CD14-positive monocyte (primary cell): ENCODE measurements around the gene RDH12. TPM values are rescaled to one million over a fixed set of nuclear protein-coding genes. Genes with fewer than 3 reads are reported as not detected.

Experiments
- DNase-seq, 3 donors: peaks; one replicate each; pipeline ENCODE4 v3.0.0-alpha.2; 2011 to 2022
- H2AFZ ChIP-seq: 2 replicates; pipeline ENCODE4 v1.6.0; 2012; ENCODE audit warnings: mild to moderate bottlenecking, low read depth, low read length, inconsistent platforms; ENCODE audit not compliant: insufficient read depth, poor library complexity, severe bottlenecking
- H3K27ac ChIP-seq, 2 donors: 1 replicate in 1 of 2; 2 replicates in 1 of 2; pipeline ENCODE4 v1.5.1; 2012 to 2013; ENCODE audit warnings: low read length in 2 of 2, control low read depth in 1 of 2, inconsistent platforms in 1 of 2, low read depth in 1 of 2, mild to moderate bottlenecking in 1 of 2
- H3K27me3 ChIP-seq, 2 donors: one replicate each; pipeline versions ENCODE4 v1.6.0 to v1.6.1; 2011 to 2013; ENCODE audit warnings: low read length in 2 of 2; ENCODE audit not compliant: control insufficient read depth in 2 of 2, insufficient read depth in 2 of 2
- H3K36me3 ChIP-seq, 2 donors: replicated peaks in 1 of 2; 1 replicate in 1 of 2; 2 replicates in 1 of 2; pipeline versions ENCODE4 v1.5.1 to v1.6.1; 2012 to 2013; ENCODE audit warnings: low read length in 2 of 2, control low read depth in 1 of 2, inconsistent platforms in 1 of 2, mild to moderate bottlenecking in 1 of 2; ENCODE audit not compliant: insufficient read depth in 2 of 2, control insufficient read depth in 1 of 2
- H3K4me1 ChIP-seq, 2 donors: 1 replicate in 1 of 2; 2 replicates in 1 of 2; pipeline versions ENCODE4 v1.5.1 to v1.6.1; 2012 to 2013; ENCODE audit warnings: low read length in 2 of 2, control low read depth in 1 of 2, inconsistent platforms in 1 of 2, mild to moderate bottlenecking in 1 of 2, moderate library complexity in 1 of 2; ENCODE audit not compliant: insufficient read depth in 2 of 2, control insufficient read depth in 1 of 2
- H3K4me2 ChIP-seq: replicated peaks from 2 replicates; pipeline ENCODE3; 2012; ENCODE audit warnings: low read length, moderate library complexity, mild to moderate bottlenecking; ENCODE audit not compliant: poor library complexity, severe bottlenecking; ENCODE audit errors: extremely low read depth
- H3K4me3 ChIP-seq, 3 experiments: fragments of 200-600 bp in 1 of 3; sonication (generic) in 1 of 3; replicated peaks in 1 of 3; 1 replicate in 2 of 3; 2 replicates in 1 of 3; pipeline ENCODE4 v1.5.1; 2011 to 2013; ENCODE audit warnings: low read length in 3 of 3, mild to moderate bottlenecking in 3 of 3, control low read depth in 2 of 3, low read depth in 2 of 3, inconsistent platforms in 1 of 3, moderate library complexity in 1 of 3
- H3K79me2 ChIP-seq: 2 replicates; pipeline ENCODE4 v1.6.0; 2012; ENCODE audit warnings: mild to moderate bottlenecking, control low read depth, inconsistent platforms, low read length, moderate library complexity; ENCODE audit not compliant: insufficient read depth
- H3K9ac ChIP-seq: 2 replicates; pipeline ENCODE4 v1.6.0; 2017; ENCODE audit warnings: low read length, mild to moderate bottlenecking; ENCODE audit not compliant: insufficient read depth, poor library complexity, severe bottlenecking
- H3K9me3 ChIP-seq, 2 donors: replicated peaks in 1 of 2; 1 replicate in 1 of 2; 2 replicates in 1 of 2; pipeline versions ENCODE4 v1.5.1 to v1.6.1; 2012 to 2013; ENCODE audit warnings: low read length in 2 of 2, control low read depth in 1 of 2; ENCODE audit not compliant: control insufficient read depth in 1 of 2, insufficient read depth in 1 of 2
- H4K20me1 ChIP-seq: 2 replicates; pipeline ENCODE4 v1.6.0; 2012; ENCODE audit warnings: mild to moderate bottlenecking, low read length, control low read depth, moderate library complexity; ENCODE audit not compliant: insufficient read depth
- H3K27ac Mint-ChIP-seq, 7 donors: one replicate each; pipeline ENCODE4 v1.8.0; 2020; ENCODE audit warnings: mild to moderate bottlenecking in 7 of 7, mixed read lengths in 7 of 7, moderate library complexity in 6 of 7, inconsistent platforms in 2 of 7
- H3K27me3 Mint-ChIP-seq, 3 donors: one replicate each; pipeline ENCODE4 v1.8.0; 2021 to 2022; ENCODE audit warnings: low read depth in 3 of 3, mild to moderate bottlenecking in 3 of 3, mixed read lengths in 3 of 3, moderate library complexity in 3 of 3, inconsistent platforms in 1 of 3
- H3K36me3 Mint-ChIP-seq, 2 donors: one replicate each; pipeline ENCODE4 v1.8.0; 2020; ENCODE audit warnings: mixed read lengths in 2 of 2, inconsistent platforms in 1 of 2, mild to moderate bottlenecking in 1 of 2
- H3K4me1 Mint-ChIP-seq: one replicate; pipeline ENCODE4 v1.8.0; 2020; ENCODE audit warnings: mild to moderate bottlenecking, mixed read lengths
- H3K4me3 Mint-ChIP-seq, 2 donors: one replicate each; pipeline ENCODE4 v1.8.0; 2020; ENCODE audit warnings: mild to moderate bottlenecking in 2 of 2, mixed read lengths in 2 of 2, moderate library complexity in 1 of 2
- H3K9me3 Mint-ChIP-seq, 7 donors: one replicate each; pipeline ENCODE4 v1.8.0; 2020 to 2022; ENCODE audit warnings: mixed read lengths in 7 of 7, mild to moderate bottlenecking in 6 of 7, moderate library complexity in 6 of 7, inconsistent platforms in 2 of 7
- CTCF ChIP-seq: fragments of 200-600 bp; IDR thresholded peaks from one replicate; pipeline ENCODE4 v1.8.0; 2022; ENCODE audit warnings: antibody characterized with exemption, mild to moderate bottlenecking
- WGBS: methylation state at CpG from one replicate; pipeline ENCODE4 v1.1.5; 2013; ENCODE audit warnings: missing lambda C conversion rate; ENCODE audit not compliant: insufficient coverage; 5-methylcytosine and 5-hydroxymethylcytosine counted together
- intact Hi-C, 2 donors: fragments of 100-400 bp; cut with micrococcal nuclease; formaldehyde crosslinking; loops; one replicate each; pipeline versions ENCODE4 v1.15.0 to v1.15.1; 2023
- polyA plus RNA-seq, 3 donors: library from polyadenylated mRNA; depleted of rRNA in 1 of 3; unstranded in 2 of 3; stranded (reverse) in 1 of 3; fragments of 300-500 nt in 2 of 3; fragments of >200 nt in 1 of 3; fragmentation: Illumina TruSeq in 2 of 3; gene quantifications; 1 replicate in 2 of 3; 2 replicates in 1 of 3; pipeline ENCODE4 v1.2.3, GENCODE V29; 2012 to 2021

The RDH12 gene
- polyA plus RNA-seq, 3 donors: 0.17 TPM; not detected in 2

- peak overlapping the region; percentile 94 for H3K4me2 ChIP-seq
- TF ChIP-seq CTCF: no peak
- no peaks in the 10 kb centered on the region for H3K27me3 ChIP-seq
- peaks cover 4 to 18% of the 10 kb centered on the region in 2 donors for H3K36me3 ChIP-seq
- H3K4me1 Mint-ChIP-seq: peaks cover 27% of the 10 kb centered on the region
- peaks cover 38% of the 10 kb centered on the region for H4K20me1 ChIP-seq
- H3K9me3 ChIP-seq: no peaks in the 10 kb centered on the region
- peak overlapping the region; percentile 95 for H3K9ac ChIP-seq
- peak overlapping the region; percentile 91 to 96 for H3K4me3 Mint-ChIP-seq
- peak overlapping the region; percentile 89 to 96 (median 94) for H3K27ac Mint-ChIP-seq
- peaks cover 24 to 36% of the 10 kb centered on the region in 2 donors for H3K4me1 ChIP-seq
- no peak for DNase-seq
- peaks cover 29 to 39% of the 10 kb centered on the region in 2 donors for H3K36me3 Mint-ChIP-seq
- H3K27ac ChIP-seq: peak overlapping the region; percentile 83 to 97
- 32% methylated on average over 13 of the region's 16 CpGs for WGBS
- peaks cover 0 to 2% (median 0%) of the 10 kb centered on the region in 3 donors for H3K27me3 Mint-ChIP-seq
- intact Hi-C loops: loop anchor here in 1 of 2 donors (10.0 kb wide), 1 partner anchor 60 kb away; the partner anchor contains the start of gene ARG2
- peak overlapping the region; percentile 90 for H2AFZ ChIP-seq
- H3K79me2 ChIP-seq: peaks cover 41% of the 10 kb centered on the region
- H3K9me3 Mint-ChIP-seq: no peaks in the 10 kb centered on the region
- H3K4me3 ChIP-seq: peak overlapping the region; percentile 76 to 95 (median 89)
These were observed 26.5 kb upstream of the RDH12 start for GRCh38 chr14:67675219-67675582.

- H3K9ac ChIP-seq: no peak overlapping the region
- intact Hi-C loops: loop anchor here in 1 of 2 donors (10.0 kb wide), 1 partner anchor 64 kb away; the partner anchor contains the start of gene ARG2
- no peak overlapping the region for H2AFZ ChIP-seq
- no peak for TF ChIP-seq CTCF
- no CpG with 5 or more reads among the region's 2 CpGs for WGBS
- peaks cover 21 to 29% of the 10 kb centered on the region in 2 donors for H3K4me1 ChIP-seq
- peaks cover 12 to 41% of the 10 kb centered on the region in 2 donors for H3K36me3 ChIP-seq
- no peak overlapping the region for H3K4me3 Mint-ChIP-seq
- DNase-seq: no peak
- peaks cover under 1% of the 10 kb centered on the region for H4K20me1 ChIP-seq
- no peak overlapping the region for H3K4me2 ChIP-seq
- peaks cover 43 to 57% of the 10 kb centered on the region in 2 donors for H3K36me3 Mint-ChIP-seq
- H3K27me3 ChIP-seq: no peaks in the 10 kb centered on the region
- peaks cover 0 to 2% (median 0%) of the 10 kb centered on the region in 7 donors for H3K9me3 Mint-ChIP-seq
- H3K27me3 Mint-ChIP-seq: no peaks in the 10 kb centered on the region
- no peak overlapping the region for H3K27ac ChIP-seq
- no peaks in the 10 kb centered on the region for H3K9me3 ChIP-seq
- peak overlapping the region in 1 of 7 donors; percentile 40 for H3K27ac Mint-ChIP-seq
- peaks cover 21% of the 10 kb centered on the region for H3K4me1 Mint-ChIP-seq
- H3K4me3 ChIP-seq: no peak overlapping the region
- peaks cover 3% of the 10 kb centered on the region for H3K79me2 ChIP-seq
These were observed 22.7 kb upstream of the RDH12 start for GRCh38 chr14:67679006-67679405.
